Ascending aorta (tissue), 2 donors: ENCODE results near the gene NPFF. TPM values are rescaled to one million over a fixed set of nuclear protein-coding genes. Genes with fewer than 3 reads are reported as not detected.

Source experiments
- DNase-seq, 2 donors: peaks; one replicate each; pipeline ENCODE4 v3.0.0-alpha.2; 2019; ENCODE audit warnings: low spot score in 2 of 2
- H3K27ac ChIP-seq, 2 donors: fragments of 200-600 bp; sonication (generic); one replicate each; pipeline ENCODE4 v1.5.1; 2016 to 2017; ENCODE audit warnings: mild to moderate bottlenecking in 1 of 2
- H3K27me3 ChIP-seq: fragments of 200-600 bp; sonication (generic); one replicate; pipeline ENCODE4 v1.5.1; 2017
- H3K36me3 ChIP-seq, 2 donors: fragments of 200-600 bp; sonication (generic); one replicate each; pipeline ENCODE4 v1.5.1; 2016
- H3K4me1 ChIP-seq, 2 donors: fragments of 200-600 bp; sonication (generic); one replicate each; pipeline ENCODE4 v1.5.1; 2016 to 2017; ENCODE audit warnings: mild to moderate bottlenecking in 1 of 2
- H3K4me3 ChIP-seq, 2 donors: fragments of 200-600 bp; sonication (generic); one replicate each; pipeline ENCODE4 v1.5.1; 2016 to 2017; ENCODE audit warnings: mild to moderate bottlenecking in 1 of 2
- H3K9me3 ChIP-seq, 2 donors: fragments of 200-600 bp; sonication (generic); one replicate each; pipeline ENCODE4 v1.5.1; 2016
- intact Hi-C: fragments of 100-400 bp; cut with DNase I; formaldehyde crosslinking; loops from one replicate; pipeline ENCODE4 v1.15.1; 2023
- total RNA-seq: library from RNA; depleted of rRNA; stranded (reverse); fragments of >200 nt; gene quantifications from one replicate; pipeline ENCODE4 v1.1.0, GENCODE V29; 2016
- TF ChIP-seq, protein P1 (sequence below), 3 experiments: fragments of 200-600 bp in 2 of 3; fragments of 450-650 bp in 1 of 3; sonication (generic) in 2 of 3; IDR thresholded peaks; one replicate each; pipeline ENCODE4 v1.5.1; 2016 to 2019; ENCODE audit warnings: antibody characterized with exemption in 3 of 3, mild to moderate bottlenecking in 1 of 3, moderate library complexity in 1 of 3

NPFF gene
- total RNA-seq, 1 donor from 2014 or later = 2.8 TPM

DNA sequence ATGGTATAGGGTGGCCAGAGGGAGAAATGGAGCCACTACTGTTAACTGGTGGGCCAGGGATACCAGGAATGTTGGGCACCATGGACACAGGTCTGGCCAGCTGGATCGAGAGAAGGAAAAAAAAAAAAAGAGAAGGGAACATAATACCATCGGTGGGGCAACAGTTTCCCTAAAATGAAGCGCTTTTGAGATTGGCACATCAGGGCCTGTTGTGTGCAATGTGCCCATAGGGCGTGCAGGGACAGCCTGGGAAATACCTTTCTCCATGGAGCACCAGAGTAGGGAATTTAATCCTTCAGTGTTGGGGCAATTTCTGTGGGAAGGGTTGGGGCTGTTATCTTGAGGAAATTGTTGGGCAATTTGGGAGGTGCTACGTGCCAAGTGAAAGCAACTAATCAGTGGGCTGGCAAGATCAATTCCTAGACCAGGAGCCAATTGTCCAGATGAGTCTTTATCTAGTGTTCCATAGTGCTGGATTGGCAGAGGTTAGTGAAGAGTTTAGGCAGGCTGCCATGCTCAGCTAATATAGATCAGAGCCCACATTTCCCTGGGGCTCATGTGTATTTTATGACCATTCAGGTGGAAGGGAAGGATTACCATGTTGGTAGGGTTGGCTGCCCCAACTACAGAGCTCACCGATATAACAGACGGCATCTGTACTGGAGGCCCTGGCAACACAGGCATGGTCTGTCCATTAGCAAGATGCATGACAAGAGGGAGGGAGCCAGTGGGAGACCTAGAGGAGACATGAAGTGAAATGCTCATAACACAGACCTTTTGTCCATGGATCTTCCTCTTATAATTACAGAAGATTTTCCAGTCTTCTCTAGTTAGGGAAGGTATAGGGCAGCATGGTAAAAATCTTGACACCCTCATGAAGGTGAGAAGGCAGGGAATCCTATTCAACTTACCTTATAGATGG, 25.5 kb upstream of the NPFF start:
- H3K27me3 ChIP-seq = no peaks in the 10 kb centered on the region
- TF ChIP-seq, protein P1, sequence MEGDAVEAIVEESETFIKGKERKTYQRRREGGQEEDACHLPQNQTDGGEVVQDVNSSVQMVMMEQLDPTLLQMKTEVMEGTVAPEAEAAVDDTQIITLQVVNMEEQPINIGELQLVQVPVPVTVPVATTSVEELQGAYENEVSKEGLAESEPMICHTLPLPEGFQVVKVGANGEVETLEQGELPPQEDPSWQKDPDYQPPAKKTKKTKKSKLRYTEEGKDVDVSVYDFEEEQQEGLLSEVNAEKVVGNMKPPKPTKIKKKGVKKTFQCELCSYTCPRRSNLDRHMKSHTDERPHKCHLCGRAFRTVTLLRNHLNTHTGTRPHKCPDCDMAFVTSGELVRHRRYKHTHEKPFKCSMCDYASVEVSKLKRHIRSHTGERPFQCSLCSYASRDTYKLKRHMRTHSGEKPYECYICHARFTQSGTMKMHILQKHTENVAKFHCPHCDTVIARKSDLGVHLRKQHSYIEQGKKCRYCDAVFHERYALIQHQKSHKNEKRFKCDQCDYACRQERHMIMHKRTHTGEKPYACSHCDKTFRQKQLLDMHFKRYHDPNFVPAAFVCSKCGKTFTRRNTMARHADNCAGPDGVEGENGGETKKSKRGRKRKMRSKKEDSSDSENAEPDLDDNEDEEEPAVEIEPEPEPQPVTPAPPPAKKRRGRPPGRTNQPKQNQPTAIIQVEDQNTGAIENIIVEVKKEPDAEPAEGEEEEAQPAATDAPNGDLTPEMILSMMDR (IDR thresholded peaks at IDR 0.05) = no peak
- H3K4me1 ChIP-seq = no peaks in the 10 kb centered on the region
- no peak overlapping the region for H3K27ac ChIP-seq
- peaks cover 92 to 96% of the 10 kb centered on the region in 2 donors for H3K36me3 ChIP-seq
- no peak overlapping the region for H3K4me3 ChIP-seq
- intact Hi-C loops = no loop called here
- H3K9me3 ChIP-seq = no peaks in the 10 kb centered on the region
- no peak for DNase-seq

DNA sequence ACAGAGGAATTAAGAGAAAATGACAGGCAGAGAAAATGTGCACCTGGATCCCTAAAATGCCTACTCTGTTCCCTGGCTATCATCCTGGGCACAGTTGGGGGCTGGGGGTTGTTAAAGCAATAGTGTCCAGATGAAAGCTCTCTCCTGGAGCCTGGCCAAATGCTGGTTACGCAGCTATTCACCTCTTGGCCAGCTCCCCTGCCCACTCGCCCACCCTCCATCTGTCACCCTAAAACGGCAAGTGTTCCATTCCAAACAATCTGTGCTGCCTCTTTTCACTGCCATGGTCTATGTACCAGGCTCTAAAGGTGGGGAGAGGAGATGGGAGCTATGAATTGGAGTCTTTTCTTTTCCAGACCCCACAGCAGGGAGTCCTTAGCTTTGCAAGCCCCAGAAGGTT, 24.7 kb upstream of the NPFF start:
- intact Hi-C loops = no loop called here
- no peaks in the 10 kb centered on the region for H3K4me1 ChIP-seq
- peaks cover 90 to 96% of the 10 kb centered on the region in 2 donors for H3K36me3 ChIP-seq
- no peak overlapping the region for H3K4me3 ChIP-seq
- TF ChIP-seq, protein P1 (IDR thresholded peaks at IDR 0.05) = no peak
- no peaks in the 10 kb centered on the region for H3K9me3 ChIP-seq
- H3K27ac ChIP-seq = no peak overlapping the region
- H3K27me3 ChIP-seq = no peaks in the 10 kb centered on the region
- DNase-seq = no peak

DNA sequence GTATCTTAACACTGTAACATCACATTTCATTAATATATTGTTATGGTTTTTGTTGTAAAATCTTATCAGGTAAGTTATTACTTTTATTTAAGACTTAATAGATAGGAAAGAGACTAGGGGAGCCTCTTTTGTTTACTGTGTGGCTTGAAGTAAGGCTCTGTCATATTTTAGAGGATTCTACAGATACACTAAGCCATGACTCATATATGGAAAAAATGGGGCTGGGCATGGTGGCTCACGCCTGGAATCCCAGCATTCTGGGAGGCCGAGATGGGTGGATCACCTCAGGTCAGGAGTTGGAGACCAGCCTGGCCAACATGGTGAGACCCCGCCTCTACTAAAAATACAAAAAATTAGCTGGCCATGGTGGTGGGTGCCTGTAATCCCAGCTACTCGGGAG, 23.6 kb upstream of the NPFF start:
- Histone ChIP-seq H3K27me3 (no peaks in the 10 kb centered on the region), H3K4me1 (no peaks in the 10 kb centered on the region), H3K9me3 (no peaks in the 10 kb centered on the region), H3K27ac (no peak overlapping the region), H3K36me3 (peaks cover 85 to 96% of the 10 kb centered on the region in 2 donors), H3K4me3 (no peak overlapping the region)
- DNase-seq = no peak
- intact Hi-C loops = no loop called here
- TF ChIP-seq, protein P1 (IDR thresholded peaks at IDR 0.05) = no peak

DNA sequence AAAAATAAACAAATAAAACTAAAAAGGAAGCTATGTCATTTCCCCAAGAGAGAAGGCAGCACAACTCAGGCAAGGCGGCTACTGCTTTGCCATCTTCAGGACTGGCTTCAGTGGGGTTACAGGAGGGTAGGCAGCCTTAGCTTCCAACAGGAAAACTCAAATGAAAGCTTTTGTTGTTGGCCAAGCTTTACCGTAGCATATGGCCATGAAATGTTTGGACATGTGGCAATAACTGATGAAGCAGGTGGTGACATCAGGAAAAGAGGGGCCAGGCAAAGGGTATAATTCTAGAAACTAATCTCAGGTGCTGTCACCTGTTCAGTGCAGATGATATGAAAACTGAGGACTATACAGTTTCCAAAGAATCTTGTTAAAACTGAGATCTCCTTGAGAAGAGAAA, 22.8 kb upstream of the NPFF start:
- Histone ChIP-seq H3K4me1 (no peaks in the 10 kb centered on the region), H3K36me3 (peaks cover 85 to 92% of the 10 kb centered on the region in 2 donors), H3K27me3 (no peaks in the 10 kb centered on the region), H3K4me3 (no peak overlapping the region), H3K9me3 (no peaks in the 10 kb centered on the region), H3K27ac (no peak overlapping the region)
- no peak for DNase-seq
- TF ChIP-seq, protein P1 (IDR thresholded peaks at IDR 0.05) = no peak
- intact Hi-C loops = no loop called here

DNA sequence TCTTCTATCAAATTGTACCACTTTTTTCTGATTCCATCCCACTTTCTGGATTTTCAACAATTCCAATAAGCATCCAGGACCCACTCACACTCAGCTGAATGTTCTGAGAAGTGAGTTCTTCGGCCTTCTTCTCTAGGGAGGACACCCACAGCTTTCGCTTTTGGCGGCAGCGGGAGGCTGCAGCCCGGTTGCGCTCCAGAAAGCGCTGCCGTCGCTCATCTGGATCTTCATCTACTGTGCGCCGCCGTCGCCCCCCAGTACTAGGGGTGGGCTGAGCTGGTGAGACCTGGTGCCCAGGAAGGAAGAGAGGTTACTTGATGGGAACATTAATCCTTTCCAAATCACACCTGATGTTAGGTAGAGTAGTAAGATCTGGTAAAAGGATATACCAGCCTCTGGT, 17.2 kb upstream of the NPFF start:
- peaks cover 71 to 93% of the 10 kb centered on the region in 2 donors for H3K36me3 ChIP-seq
- H3K9me3 ChIP-seq = no peaks in the 10 kb centered on the region
- TF ChIP-seq, protein P1 (IDR thresholded peaks at IDR 0.05) = no peak
- intact Hi-C loops = no loop called here
- no peak overlapping the region for H3K4me3 ChIP-seq
- H3K4me1 ChIP-seq = no peaks in the 10 kb centered on the region
- no peak overlapping the region for H3K27ac ChIP-seq
- no peaks in the 10 kb centered on the region for H3K27me3 ChIP-seq
- DNase-seq = no peak
